GM23338 (cell line): Measurements from ENCODE around the gene IRX2. TPM values are rescaled to one million over a fixed set of nuclear protein-coding genes. Genes with fewer than 3 reads are reported as not detected.

Experiments used
- ATAC-seq: fragments of 200-7000 bp; cut with Tn5 transposase; 3 replicates; pipeline ENCODE4 v1.9.1; 2020
- DNase-seq: peaks from one replicate; pipeline ENCODE4 v3.0.0-alpha.2; 2015; ENCODE audit warnings: low spot score
- H2AFZ ChIP-seq: fragments of 200-600 bp; sonication (generic); 2 replicates; pipeline ENCODE4 v1.8.0; 2016; ENCODE audit warnings: antibody characterized with exemption, mild to moderate bottlenecking, moderate library complexity
- H3F3A ChIP-seq: fragments of 200-600 bp; sonication (generic); replicated peaks from 2 replicates; pipeline ENCODE4 v1.8.0; 2017; ENCODE audit warnings: antibody characterized with exemption, mixed run types, low read depth
- H3K27ac ChIP-seq: fragments of 200-600 bp; sonication (generic); 2 replicates; pipeline ENCODE4 v1.6.1; 2016; ENCODE audit warnings: low read depth
- H3K27me3 ChIP-seq: fragments of 200-600 bp; sonication (generic); 2 replicates; pipeline ENCODE4 v1.8.0; 2016; ENCODE audit warnings: mild to moderate bottlenecking, mixed run types, moderate library complexity; ENCODE audit not compliant: insufficient read depth
- H3K36me3 ChIP-seq: fragments of 200-600 bp; sonication (generic); 2 replicates; pipeline ENCODE4 v1.8.0; 2016; ENCODE audit warnings: mild to moderate bottlenecking; ENCODE audit not compliant: insufficient read depth
- H3K4me1 ChIP-seq: fragments of 200-600 bp; sonication (generic); 2 replicates; pipeline ENCODE4 v1.8.0; 2016; ENCODE audit warnings: mild to moderate bottlenecking, moderate library complexity; ENCODE audit not compliant: insufficient read depth
- H3K4me2 ChIP-seq: fragments of 200-600 bp; sonication (generic); 2 replicates; pipeline ENCODE4 v1.7.1; 2017; ENCODE audit warnings: mixed run types
- H3K4me3 ChIP-seq: fragments of 200-600 bp; sonication (generic); 2 replicates; pipeline ENCODE4 v1.6.1; 2016; ENCODE audit warnings: mixed run types
- H3K79me2 ChIP-seq: fragments of 200-600 bp; sonication (generic); replicated peaks from 2 replicates; pipeline ENCODE4 v1.8.0; 2017; ENCODE audit warnings: mild to moderate bottlenecking; ENCODE audit not compliant: insufficient read depth
- H3K9me2 ChIP-seq: fragments of 200-600 bp; sonication (generic); 2 replicates; pipeline ENCODE4 v1.8.0; 2017; ENCODE audit not compliant: insufficient read depth
- H4K20me1 ChIP-seq: fragments of 200-600 bp; sonication (generic); replicated peaks from 2 replicates; pipeline ENCODE4 v1.8.0; 2017; ENCODE audit warnings: mild to moderate bottlenecking; ENCODE audit not compliant: insufficient read depth
- H3K27ac Mint-ChIP-seq: 2 replicates; pipeline ENCODE4 v1.8.0; 2020; ENCODE audit warnings: inconsistent platforms, mild to moderate bottlenecking, moderate library complexity, mixed read lengths
- H3K27me3 Mint-ChIP-seq: 3 replicates; pipeline ENCODE4 v1.8.0; 2022; ENCODE audit warnings: low read depth, mild to moderate bottlenecking, moderate library complexity, mixed read lengths, inconsistent platforms; ENCODE audit not compliant: insufficient read depth, poor library complexity
- H3K36me3 Mint-ChIP-seq: 3 replicates; pipeline ENCODE4 v1.8.0; 2021; ENCODE audit warnings: low read depth, mild to moderate bottlenecking, inconsistent platforms, moderate library complexity, mixed read lengths
- H3K4me1 Mint-ChIP-seq: 3 replicates; pipeline ENCODE4 v1.8.0; 2020; ENCODE audit warnings: mild to moderate bottlenecking, inconsistent platforms, mixed read lengths
- H3K4me3 Mint-ChIP-seq: 3 replicates; pipeline ENCODE4 v1.8.0; 2021; ENCODE audit warnings: moderate library complexity, mild to moderate bottlenecking, inconsistent platforms, mixed read lengths
- H3K9me3 Mint-ChIP-seq: 3 replicates; pipeline ENCODE4 v1.8.0; 2020; ENCODE audit warnings: moderate library complexity, mild to moderate bottlenecking, inconsistent platforms, mixed read lengths
- CREB1 ChIP-seq: fragments of 250-450 bp; sonication (Bioruptor Pico); IDR thresholded peaks from 2 replicates; pipeline ENCODE4 v1.5.0; 2020; ENCODE audit warnings: low read depth, mild to moderate bottlenecking, moderate library complexity
- EZH2 ChIP-seq: fragments of 200-600 bp; sonication (generic); IDR thresholded peaks from one replicate; pipeline ENCODE4 v1.8.0; 2017; ENCODE audit warnings: antibody characterized with exemption, mild to moderate bottlenecking, low read depth; ENCODE audit not compliant: unreplicated experiment
- EZH2phosphoT487 ChIP-seq: fragments of 200-600 bp; sonication (generic); IDR thresholded peaks from one replicate; pipeline ENCODE4 v1.8.1; 2018; ENCODE audit warnings: antibody characterized with exemption; ENCODE audit not compliant: unreplicated experiment
- JUNB ChIP-seq: IDR thresholded peaks from one replicate; pipeline ENCODE4 v1.6.1; 2016; ENCODE audit warnings: antibody characterized with exemption; ENCODE audit not compliant: unreplicated experiment
- NANOG ChIP-seq: IDR thresholded peaks from 2 replicates; pipeline ENCODE4 v1.6.1; 2016; ENCODE audit warnings: antibody characterized with exemption, borderline replicate concordance
- POLR2AphosphoS5 ChIP-seq: IDR thresholded peaks from 2 replicates; pipeline ENCODE4 v1.6.1; 2016; ENCODE audit warnings: antibody characterized with exemption, low read depth
- STAT1 ChIP-seq: IDR thresholded peaks from one replicate; pipeline ENCODE4 v1.6.1; 2016; ENCODE audit warnings: antibody characterized with exemption; ENCODE audit not compliant: unreplicated experiment
- ZNF114 ChIP-seq: fragments of 250-450 bp; sonication (Bioruptor Pico); IDR thresholded peaks from 2 replicates; pipeline ENCODE4 v1.5.0; 2020; ENCODE audit warnings: mild to moderate bottlenecking, moderate library complexity
- ZNF331 ChIP-seq: fragments of 250-450 bp; sonication (Bioruptor Pico); IDR thresholded peaks from 2 replicates; pipeline ENCODE4 v1.5.0; 2020; ENCODE audit warnings: low read depth, mild to moderate bottlenecking, moderate library complexity
- polyA plus RNA-seq: library from polyadenylated mRNA; unstranded; fragments of >200 nt; fragmentation: Nextera tagmentation; extraction: Ambion mirVana; gene quantifications from 2 replicates; pipeline ENCODE4 v1.2.1, GENCODE V29; 2016
- total RNA-seq: library from RNA; depleted of rRNA; stranded (reverse); fragments of >200 nt; shearing (Covaris generic); gene quantifications from 2 replicates; pipeline ENCODE4 v1.2.3, GENCODE V29; 2014
- TF ChIP-seq, protein P1 (sequence below): IDR thresholded peaks from one replicate; pipeline ENCODE4 v1.6.1; 2018; ENCODE audit warnings: antibody characterized with exemption; ENCODE audit not compliant: unreplicated experiment
- TF ChIP-seq, protein P2 (sequence below): IDR thresholded peaks from 2 replicates; pipeline ENCODE4 v1.6.1; 2016; ENCODE audit warnings: antibody characterized with exemption
- TF ChIP-seq, protein P3 (sequence below): fragments of 250-450 bp; sonication (Bioruptor Pico); IDR thresholded peaks from 2 replicates; pipeline ENCODE4 v1.5.0; 2020; ENCODE audit warnings: mild to moderate bottlenecking, moderate library complexity
- TF ChIP-seq, protein P4 (sequence below), 2 experiments: fragments of 200-600 bp in 1 of 2; sonication (generic) in 1 of 2; conservative IDR thresholded peaks; 2 replicates each; pipeline versions ENCODE4 v1.5.1 to v1.6.1; 2016 to 2017; ENCODE audit warnings: antibody characterized with exemption in 2 of 2, low read depth in 2 of 2, mild to moderate bottlenecking in 2 of 2, moderate library complexity in 1 of 2

The IRX2 gene
- total and polyA plus RNA-seq, 2 experiments from 2014 or later, result 13.6 to 25.3 TPM

DNA sequence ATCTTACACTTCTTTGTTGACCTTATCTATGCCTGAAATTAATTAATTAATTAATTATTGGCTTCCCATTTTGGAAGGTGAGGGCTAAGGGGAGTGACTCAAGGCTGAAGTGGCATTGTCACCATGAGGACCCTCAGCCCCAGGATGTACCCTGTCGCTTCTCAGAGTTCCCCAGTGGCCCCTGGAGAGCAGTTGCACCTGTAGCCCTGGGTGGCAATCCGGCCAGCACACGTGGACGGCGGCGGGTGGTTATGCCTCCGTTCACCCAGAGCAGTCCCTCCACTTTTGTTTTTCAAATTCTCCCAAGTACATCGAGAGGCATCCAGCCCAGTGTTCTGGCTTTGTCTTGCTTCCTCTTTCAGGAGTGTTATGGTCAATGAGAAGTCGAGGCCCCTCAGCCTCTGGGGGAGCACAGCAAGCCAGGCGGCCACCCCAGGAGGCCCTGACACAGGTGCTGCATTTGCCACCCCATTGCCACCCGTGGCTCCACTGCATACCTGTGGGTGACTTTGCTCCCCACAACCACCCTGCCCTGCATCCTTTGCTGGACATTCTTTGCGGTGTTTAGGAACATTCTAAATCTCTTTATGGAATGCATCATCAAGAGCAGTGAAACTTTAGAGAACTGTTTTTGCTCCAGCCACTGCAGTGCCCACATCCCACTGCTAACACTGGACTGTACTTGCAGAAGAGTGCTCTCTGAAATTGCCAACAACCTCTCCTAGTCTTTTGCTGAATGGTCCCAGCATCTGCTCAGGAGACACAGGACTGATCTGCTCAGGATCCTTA lies 11.5 kb upstream of the IRX2 start:
- Histone ChIP-seq H3K79me2 (no peaks in the 10 kb centered on the region), H3K4me1 (peaks cover 59% of the 10 kb centered on the region), H3K27ac (no peak overlapping the region), H3F3A (no peaks in the 10 kb centered on the region), H3K27me3 (peaks cover 29% of the 10 kb centered on the region), H2AFZ (no peak overlapping the region), H3K9me2 (no peaks in the 10 kb centered on the region), H3K4me2 (no peak overlapping the region), H3K4me3 (no peak overlapping the region), H4K20me1 (no peaks in the 10 kb centered on the region; the same call in 1 of the 2 replicates), H3K36me3 (no peaks in the 10 kb centered on the region)
- no peak; the same call in 2 of the 3 replicates for ATAC-seq
- H3K27me3 Mint-ChIP-seq, result peaks cover 27% of the 10 kb centered on the region
- H3K36me3 Mint-ChIP-seq, result peaks cover 5% of the 10 kb centered on the region; the same call in 2 of the 3 replicates
- TF ChIP-seq JUNB, result no peak
- TF ChIP-seq CREB1 (CRISPR knock-in tag), result no peak
- no peak for TF ChIP-seq ZNF331 (CRISPR knock-in tag)
- no peak for TF ChIP-seq POLR2AphosphoS5
- no peak for TF ChIP-seq ZNF114 (CRISPR knock-in tag)
- TF ChIP-seq EZH2, result no peak
- TF ChIP-seq, protein P1, sequence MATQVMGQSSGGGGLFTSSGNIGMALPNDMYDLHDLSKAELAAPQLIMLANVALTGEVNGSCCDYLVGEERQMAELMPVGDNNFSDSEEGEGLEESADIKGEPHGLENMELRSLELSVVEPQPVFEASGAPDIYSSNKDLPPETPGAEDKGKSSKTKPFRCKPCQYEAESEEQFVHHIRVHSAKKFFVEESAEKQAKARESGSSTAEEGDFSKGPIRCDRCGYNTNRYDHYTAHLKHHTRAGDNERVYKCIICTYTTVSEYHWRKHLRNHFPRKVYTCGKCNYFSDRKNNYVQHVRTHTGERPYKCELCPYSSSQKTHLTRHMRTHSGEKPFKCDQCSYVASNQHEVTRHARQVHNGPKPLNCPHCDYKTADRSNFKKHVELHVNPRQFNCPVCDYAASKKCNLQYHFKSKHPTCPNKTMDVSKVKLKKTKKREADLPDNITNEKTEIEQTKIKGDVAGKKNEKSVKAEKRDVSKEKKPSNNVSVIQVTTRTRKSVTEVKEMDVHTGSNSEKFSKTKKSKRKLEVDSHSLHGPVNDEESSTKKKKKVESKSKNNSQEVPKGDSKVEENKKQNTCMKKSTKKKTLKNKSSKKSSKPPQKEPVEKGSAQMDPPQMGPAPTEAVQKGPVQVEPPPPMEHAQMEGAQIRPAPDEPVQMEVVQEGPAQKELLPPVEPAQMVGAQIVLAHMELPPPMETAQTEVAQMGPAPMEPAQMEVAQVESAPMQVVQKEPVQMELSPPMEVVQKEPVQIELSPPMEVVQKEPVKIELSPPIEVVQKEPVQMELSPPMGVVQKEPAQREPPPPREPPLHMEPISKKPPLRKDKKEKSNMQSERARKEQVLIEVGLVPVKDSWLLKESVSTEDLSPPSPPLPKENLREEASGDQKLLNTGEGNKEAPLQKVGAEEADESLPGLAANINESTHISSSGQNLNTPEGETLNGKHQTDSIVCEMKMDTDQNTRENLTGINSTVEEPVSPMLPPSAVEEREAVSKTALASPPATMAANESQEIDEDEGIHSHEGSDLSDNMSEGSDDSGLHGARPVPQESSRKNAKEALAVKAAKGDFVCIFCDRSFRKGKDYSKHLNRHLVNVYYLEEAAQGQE, result no peak
- no peak for TF ChIP-seq NANOG
- no peak for TF ChIP-seq STAT1
- TF ChIP-seq, protein P2, sequence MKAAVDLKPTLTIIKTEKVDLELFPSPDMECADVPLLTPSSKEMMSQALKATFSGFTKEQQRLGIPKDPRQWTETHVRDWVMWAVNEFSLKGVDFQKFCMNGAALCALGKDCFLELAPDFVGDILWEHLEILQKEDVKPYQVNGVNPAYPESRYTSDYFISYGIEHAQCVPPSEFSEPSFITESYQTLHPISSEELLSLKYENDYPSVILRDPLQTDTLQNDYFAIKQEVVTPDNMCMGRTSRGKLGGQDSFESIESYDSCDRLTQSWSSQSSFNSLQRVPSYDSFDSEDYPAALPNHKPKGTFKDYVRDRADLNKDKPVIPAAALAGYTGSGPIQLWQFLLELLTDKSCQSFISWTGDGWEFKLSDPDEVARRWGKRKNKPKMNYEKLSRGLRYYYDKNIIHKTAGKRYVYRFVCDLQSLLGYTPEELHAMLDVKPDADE, result no peak
- TF ChIP-seq EZH2phosphoT487, result no peak
- TF ChIP-seq, protein P3, sequence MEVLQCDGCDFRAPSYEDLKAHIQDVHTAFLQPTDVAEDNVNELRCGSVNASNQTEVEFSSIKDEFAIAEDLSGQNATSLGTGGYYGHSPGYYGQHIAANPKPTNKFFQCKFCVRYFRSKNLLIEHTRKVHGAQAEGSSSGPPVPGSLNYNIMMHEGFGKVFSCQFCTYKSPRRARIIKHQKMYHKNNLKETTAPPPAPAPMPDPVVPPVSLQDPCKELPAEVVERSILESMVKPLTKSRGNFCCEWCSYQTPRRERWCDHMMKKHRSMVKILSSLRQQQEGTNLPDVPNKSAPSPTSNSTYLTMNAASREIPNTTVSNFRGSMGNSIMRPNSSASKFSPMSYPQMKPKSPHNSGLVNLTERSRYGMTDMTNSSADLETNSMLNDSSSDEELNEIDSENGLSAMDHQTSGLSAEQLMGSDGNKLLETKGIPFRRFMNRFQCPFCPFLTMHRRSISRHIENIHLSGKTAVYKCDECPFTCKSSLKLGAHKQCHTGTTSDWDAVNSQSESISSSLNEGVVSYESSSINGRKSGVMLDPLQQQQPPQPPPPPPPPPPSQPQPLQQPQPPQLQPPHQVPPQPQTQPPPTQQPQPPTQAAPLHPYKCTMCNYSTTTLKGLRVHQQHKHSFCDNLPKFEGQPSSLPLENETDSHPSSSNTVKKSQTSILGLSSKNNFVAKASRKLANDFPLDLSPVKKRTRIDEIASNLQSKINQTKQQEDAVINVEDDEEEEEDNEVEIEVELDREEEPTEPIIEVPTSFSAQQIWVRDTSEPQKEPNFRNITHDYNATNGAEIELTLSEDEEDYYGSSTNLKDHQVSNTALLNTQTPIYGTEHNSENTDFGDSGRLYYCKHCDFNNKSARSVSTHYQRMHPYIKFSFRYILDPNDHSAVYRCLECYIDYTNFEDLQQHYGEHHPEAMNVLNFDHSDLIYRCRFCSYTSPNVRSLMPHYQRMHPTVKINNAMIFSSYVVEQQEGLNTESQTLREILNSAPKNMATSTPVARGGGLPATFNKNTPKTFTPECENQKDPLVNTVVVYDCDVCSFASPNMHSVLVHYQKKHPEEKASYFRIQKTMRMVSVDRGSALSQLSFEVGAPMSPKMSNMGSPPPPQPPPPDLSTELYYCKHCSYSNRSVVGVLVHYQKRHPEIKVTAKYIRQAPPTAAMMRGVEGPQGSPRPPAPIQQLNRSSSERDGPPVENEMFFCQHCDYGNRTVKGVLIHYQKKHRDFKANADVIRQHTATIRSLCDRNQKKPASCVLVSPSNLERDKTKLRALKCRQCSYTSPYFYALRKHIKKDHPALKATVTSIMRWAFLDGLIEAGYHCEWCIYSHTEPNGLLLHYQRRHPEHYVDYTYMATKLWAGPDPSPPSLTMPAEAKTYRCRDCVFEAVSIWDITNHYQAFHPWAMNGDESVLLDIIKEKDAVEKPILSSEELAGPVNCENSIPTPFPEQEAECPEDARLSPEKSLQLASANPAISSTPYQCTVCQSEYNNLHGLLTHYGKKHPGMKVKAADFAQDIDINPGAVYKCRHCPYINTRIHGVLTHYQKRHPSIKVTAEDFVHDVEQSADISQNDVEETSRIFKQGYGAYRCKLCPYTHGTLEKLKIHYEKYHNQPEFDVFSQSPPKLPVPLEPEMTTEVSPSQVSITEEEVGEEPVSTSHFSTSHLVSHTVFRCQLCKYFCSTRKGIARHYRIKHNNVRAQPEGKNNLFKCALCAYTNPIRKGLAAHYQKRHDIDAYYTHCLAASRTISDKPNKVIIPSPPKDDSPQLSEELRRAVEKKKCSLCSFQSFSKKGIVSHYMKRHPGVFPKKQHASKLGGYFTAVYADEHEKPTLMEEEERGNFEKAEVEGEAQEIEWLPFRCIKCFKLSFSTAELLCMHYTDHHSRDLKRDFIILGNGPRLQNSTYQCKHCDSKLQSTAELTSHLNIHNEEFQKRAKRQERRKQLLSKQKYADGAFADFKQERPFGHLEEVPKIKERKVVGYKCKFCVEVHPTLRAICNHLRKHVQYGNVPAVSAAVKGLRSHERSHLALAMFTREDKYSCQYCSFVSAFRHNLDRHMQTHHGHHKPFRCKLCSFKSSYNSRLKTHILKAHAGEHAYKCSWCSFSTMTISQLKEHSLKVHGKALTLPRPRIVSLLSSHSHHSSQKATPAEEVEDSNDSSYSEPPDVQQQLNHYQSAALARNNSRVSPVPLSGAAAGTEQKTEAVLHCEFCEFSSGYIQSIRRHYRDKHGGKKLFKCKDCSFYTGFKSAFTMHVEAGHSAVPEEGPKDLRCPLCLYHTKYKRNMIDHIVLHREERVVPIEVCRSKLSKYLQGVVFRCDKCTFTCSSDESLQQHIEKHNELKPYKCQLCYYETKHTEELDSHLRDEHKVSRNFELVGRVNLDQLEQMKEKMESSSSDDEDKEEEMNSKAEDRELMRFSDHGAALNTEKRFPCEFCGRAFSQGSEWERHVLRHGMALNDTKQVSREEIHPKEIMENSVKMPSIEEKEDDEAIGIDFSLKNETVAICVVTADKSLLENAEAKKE, result no peak
- TF ChIP-seq, protein P4, sequence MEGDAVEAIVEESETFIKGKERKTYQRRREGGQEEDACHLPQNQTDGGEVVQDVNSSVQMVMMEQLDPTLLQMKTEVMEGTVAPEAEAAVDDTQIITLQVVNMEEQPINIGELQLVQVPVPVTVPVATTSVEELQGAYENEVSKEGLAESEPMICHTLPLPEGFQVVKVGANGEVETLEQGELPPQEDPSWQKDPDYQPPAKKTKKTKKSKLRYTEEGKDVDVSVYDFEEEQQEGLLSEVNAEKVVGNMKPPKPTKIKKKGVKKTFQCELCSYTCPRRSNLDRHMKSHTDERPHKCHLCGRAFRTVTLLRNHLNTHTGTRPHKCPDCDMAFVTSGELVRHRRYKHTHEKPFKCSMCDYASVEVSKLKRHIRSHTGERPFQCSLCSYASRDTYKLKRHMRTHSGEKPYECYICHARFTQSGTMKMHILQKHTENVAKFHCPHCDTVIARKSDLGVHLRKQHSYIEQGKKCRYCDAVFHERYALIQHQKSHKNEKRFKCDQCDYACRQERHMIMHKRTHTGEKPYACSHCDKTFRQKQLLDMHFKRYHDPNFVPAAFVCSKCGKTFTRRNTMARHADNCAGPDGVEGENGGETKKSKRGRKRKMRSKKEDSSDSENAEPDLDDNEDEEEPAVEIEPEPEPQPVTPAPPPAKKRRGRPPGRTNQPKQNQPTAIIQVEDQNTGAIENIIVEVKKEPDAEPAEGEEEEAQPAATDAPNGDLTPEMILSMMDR (conservative IDR thresholded peaks at IDR 0.05; ENCODE audit: low read depth in 2 of 2), result no peak
- no peak overlapping the region for H3K27ac Mint-ChIP-seq
- H3K4me1 Mint-ChIP-seq, result peaks cover 55% of the 10 kb centered on the region
- no peak overlapping the region for H3K4me3 Mint-ChIP-seq
- no peak for DNase-seq
- peaks cover 6% of the 10 kb centered on the region; the same call in 2 of the 3 replicates for H3K9me3 Mint-ChIP-seq
